WERI-Rb-1 (cell line): ENCODE data around the gene RPL37A.

Source experiments
- DNase-seq: peaks from one replicate; pipeline ENCODE4 v3.0.0-alpha.2; 2020
- H3K27ac ChIP-seq: fragments of 250-450 bp; sonication (Bioruptor Pico); 2 replicates; pipeline ENCODE4 v1.5.1; 2020; ENCODE audit warnings: mild to moderate bottlenecking, moderate library complexity
- H3K27me3 ChIP-seq: fragments of 250-450 bp; sonication (Bioruptor Pico); 2 replicates; pipeline ENCODE4 v1.5.1; 2021; ENCODE audit warnings: mild to moderate bottlenecking, low read depth, moderate library complexity; ENCODE audit not compliant: insufficient read depth, severe bottlenecking
- H3K36me3 ChIP-seq: fragments of 250-450 bp; sonication (Bioruptor Pico); 2 replicates; pipeline ENCODE4 v1.5.1; 2020; ENCODE audit warnings: mild to moderate bottlenecking, moderate library complexity
- H3K4me3 ChIP-seq: 2 replicates; pipeline ENCODE4 v1.5.1; 2011; ENCODE audit warnings: low read depth, mild to moderate bottlenecking, control low read depth, low read length
- H3K9me3 ChIP-seq: fragments of 250-450 bp; sonication (Bioruptor Pico); 2 replicates; pipeline ENCODE4 v1.5.1; 2021; ENCODE audit warnings: mild to moderate bottlenecking, moderate library complexity; ENCODE audit not compliant: severe bottlenecking
- TF ChIP-seq, protein P1 (sequence below): IDR thresholded peaks from 2 replicates; pipeline ENCODE4 v1.5.1; 2011; ENCODE audit warnings: low read depth, mild to moderate bottlenecking, control low read depth, inconsistent platforms, low read length

Gene RPL37A

DNA sequence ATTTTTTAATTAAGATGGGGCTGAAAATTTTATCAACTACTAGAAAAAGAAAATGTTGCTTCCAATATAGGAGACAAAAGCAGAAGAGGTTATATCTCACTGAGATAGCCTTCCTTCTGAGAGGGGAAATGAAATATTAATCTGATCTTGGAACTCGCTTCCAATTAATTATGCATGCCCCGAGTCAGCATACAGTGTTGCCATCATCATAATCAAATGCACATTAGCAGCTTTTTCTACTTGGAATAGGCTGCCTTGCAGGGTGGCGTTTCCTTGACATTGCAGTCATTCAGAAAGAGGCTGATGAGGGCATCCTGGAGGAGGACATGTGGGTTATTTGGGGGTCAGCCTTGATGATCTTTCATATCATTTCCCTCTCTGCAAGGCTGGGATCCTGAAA lies 18.4 kb upstream of the RPL37A start:
- no peak overlapping the region for H3K27ac ChIP-seq
- no peak overlapping the region for H3K4me3 ChIP-seq
- no peaks in the 10 kb centered on the region for H3K27me3 ChIP-seq
- no peaks in the 10 kb centered on the region for H3K9me3 ChIP-seq
- TF ChIP-seq, protein P1, sequence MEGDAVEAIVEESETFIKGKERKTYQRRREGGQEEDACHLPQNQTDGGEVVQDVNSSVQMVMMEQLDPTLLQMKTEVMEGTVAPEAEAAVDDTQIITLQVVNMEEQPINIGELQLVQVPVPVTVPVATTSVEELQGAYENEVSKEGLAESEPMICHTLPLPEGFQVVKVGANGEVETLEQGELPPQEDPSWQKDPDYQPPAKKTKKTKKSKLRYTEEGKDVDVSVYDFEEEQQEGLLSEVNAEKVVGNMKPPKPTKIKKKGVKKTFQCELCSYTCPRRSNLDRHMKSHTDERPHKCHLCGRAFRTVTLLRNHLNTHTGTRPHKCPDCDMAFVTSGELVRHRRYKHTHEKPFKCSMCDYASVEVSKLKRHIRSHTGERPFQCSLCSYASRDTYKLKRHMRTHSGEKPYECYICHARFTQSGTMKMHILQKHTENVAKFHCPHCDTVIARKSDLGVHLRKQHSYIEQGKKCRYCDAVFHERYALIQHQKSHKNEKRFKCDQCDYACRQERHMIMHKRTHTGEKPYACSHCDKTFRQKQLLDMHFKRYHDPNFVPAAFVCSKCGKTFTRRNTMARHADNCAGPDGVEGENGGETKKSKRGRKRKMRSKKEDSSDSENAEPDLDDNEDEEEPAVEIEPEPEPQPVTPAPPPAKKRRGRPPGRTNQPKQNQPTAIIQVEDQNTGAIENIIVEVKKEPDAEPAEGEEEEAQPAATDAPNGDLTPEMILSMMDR: no peak
- peaks cover 6% of the 10 kb centered on the region; the same call in 1 of the 2 replicates for H3K36me3 ChIP-seq
- DNase-seq: no peak

DNA sequence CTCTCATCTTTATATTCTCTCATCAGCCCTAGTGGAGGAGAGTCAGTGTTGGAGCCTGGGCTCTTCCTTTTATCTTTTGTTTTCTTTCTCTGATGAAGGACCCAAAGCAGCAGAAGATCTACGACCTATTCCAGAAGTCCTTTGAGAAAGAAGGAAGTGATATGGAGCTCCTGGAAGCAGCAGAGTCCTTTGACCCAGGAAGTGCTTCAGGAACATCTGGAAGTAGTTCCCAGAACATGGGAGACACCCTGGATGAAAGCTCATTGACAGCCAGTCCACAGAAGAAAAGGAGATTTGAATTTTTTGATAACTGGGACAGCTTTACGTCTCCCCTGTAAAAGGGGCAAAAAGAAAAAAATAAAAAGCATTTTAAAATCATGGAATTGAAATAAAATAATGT lies 16.0 kb upstream of the RPL37A start:
- Histone ChIP-seq H3K36me3 (peaks cover 3% of the 10 kb centered on the region; the same call in 1 of the 2 replicates), H3K9me3 (no peaks in the 10 kb centered on the region), H3K27me3 (no peaks in the 10 kb centered on the region), H3K4me3 (no peak overlapping the region), H3K27ac (no peak overlapping the region)
- TF ChIP-seq, protein P1: no peak
- DNase-seq: no peak

DNA sequence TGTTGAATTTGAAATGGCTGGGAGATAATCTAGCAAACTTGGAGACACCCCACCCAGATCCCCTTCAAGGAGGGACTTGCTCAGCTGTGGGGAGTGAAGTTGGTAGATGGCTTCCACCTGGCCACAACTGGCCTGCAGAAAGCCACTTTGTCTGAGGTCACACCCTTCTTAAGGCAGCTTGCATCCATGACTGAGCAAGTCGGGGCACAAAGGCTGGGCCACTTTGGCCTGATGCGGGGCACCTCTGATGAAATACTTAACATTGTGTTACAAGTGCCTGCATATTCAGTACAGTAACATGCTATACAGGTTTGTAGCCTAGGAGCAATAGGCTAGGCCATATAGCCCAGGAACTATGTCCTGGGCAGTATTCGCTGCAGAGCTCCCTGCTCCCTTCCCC lies 13.4 kb upstream of the RPL37A start:
- Histone ChIP-seq H3K27ac (no peak overlapping the region), H3K36me3 (peaks cover 3% of the 10 kb centered on the region; the same call in 1 of the 2 replicates), H3K4me3 (no peak overlapping the region), H3K9me3 (no peaks in the 10 kb centered on the region), H3K27me3 (no peaks in the 10 kb centered on the region)
- DNase-seq: no peak
- TF ChIP-seq, protein P1: no peak

DNA sequence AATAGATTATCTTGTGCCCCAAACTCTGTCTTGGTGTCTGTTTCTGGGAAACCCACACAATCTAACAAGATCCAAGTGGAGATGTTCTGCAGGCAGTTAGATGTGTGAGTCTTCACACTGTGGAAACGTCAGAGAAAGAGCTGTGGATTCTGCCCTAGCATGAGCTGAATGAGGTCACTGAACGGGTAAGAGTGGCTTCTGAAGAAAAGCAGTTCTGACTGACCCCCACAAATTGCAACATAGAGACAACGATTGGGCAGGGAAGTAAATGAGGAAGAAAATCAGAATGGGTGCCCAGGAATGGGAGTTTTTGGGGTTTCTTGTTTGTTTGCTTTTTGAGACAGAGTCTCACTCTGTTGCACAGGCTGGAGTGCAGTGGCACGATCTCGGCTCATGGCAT lies 12.9 kb upstream of the RPL37A start:
- Histone ChIP-seq H3K27me3 (no peaks in the 10 kb centered on the region), H3K27ac (no peak overlapping the region), H3K36me3 (peaks cover 3% of the 10 kb centered on the region; the same call in 1 of the 2 replicates), H3K4me3 (no peak overlapping the region), H3K9me3 (no peaks in the 10 kb centered on the region)
- no peak for DNase-seq
- TF ChIP-seq, protein P1: no peak

DNA sequence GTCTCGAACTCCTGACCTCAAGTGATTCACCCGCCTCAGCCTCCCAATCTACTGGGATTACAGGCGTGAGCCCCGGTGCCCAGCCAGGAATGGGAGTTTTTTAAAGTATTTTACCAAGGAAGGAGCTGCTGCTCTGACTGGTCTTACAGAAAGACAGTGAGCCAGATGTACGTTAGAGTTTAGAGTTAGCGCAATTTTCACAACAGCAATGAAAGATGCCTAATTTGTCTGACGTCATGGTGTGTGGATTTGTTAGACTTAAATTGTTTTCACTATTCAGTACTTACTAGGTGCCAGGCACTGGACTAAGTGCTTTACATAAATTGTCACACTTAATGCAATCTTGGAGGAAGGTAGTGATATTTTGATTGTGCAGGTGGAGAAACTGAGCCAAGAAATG lies 12.4 kb upstream of the RPL37A start:
- no peaks in the 10 kb centered on the region for H3K27me3 ChIP-seq
- no peak overlapping the region for H3K27ac ChIP-seq
- H3K4me3 ChIP-seq: no peak overlapping the region
- TF ChIP-seq, protein P1: no peak
- H3K36me3 ChIP-seq: peaks cover 3% of the 10 kb centered on the region; the same call in 1 of the 2 replicates
- H3K9me3 ChIP-seq: no peaks in the 10 kb centered on the region
- no peak for DNase-seq

DNA sequence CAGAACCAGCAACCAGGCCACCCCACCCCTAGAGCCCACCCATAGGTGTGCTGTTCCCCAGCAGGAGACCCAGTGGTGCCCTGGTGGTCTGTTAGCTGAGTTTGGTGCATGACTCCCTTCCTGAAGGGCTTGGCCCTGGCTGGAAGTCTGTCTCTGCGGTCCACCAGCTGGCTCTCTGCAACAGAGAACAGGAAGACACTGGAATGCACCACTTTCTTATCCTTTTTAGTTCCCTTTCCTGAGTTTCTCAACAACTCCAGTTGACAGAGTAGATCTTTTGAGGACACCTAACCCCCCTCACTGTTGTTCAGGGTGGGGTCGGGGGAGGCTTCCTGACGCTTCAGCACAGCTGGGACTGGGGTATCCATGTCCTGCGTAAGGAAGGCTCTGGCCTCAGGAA lies 11.9 kb upstream of the RPL37A start:
- TF ChIP-seq, protein P1: no peak
- DNase-seq: no peak
- H3K27ac ChIP-seq: no peak overlapping the region
- no peak overlapping the region for H3K4me3 ChIP-seq
- no peaks in the 10 kb centered on the region for H3K9me3 ChIP-seq
- H3K36me3 ChIP-seq: peaks cover 3% of the 10 kb centered on the region; the same call in 1 of the 2 replicates
- H3K27me3 ChIP-seq: no peaks in the 10 kb centered on the region
